ENCODE measurements around the gene PPP1R3G.

PPP1R3G gene

DNA sequence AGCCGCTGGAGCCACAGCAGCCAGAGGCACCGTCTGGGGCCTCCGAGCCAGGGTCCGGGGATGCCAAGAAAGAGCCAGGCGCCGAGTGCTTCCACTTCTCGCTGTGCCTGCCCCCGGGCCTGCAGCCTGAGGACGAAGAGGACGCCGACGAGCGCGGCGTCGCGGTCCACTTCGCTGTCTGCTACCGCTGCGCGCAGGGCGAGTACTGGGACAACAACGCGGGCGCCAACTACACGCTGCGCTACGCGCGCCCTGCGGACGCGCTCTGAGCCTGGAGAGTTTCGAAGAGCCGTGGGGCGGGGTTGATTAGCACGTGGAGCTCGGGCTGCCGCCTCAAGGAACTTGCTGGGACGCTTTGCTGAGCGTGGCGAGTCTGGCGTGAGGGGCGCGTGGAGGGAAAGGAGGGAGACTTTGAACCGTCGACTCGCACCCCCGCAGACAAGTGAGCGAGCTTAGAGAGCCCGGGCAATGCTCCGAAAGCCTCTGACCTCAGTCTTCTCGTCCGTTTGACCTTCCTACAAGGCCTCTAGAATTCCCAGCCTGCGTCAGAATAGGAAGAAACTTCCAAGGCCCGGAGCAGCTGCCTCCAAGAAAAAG lies 1.3 kb downstream of the PPP1R3G start:
- H3K27ac ChIP-seq, result no peak overlapping the region
- no peak for TF ChIP-seq ZFX (IDR thresholded peaks at IDR 0.05)
- TF ChIP-seq, protein P1, sequence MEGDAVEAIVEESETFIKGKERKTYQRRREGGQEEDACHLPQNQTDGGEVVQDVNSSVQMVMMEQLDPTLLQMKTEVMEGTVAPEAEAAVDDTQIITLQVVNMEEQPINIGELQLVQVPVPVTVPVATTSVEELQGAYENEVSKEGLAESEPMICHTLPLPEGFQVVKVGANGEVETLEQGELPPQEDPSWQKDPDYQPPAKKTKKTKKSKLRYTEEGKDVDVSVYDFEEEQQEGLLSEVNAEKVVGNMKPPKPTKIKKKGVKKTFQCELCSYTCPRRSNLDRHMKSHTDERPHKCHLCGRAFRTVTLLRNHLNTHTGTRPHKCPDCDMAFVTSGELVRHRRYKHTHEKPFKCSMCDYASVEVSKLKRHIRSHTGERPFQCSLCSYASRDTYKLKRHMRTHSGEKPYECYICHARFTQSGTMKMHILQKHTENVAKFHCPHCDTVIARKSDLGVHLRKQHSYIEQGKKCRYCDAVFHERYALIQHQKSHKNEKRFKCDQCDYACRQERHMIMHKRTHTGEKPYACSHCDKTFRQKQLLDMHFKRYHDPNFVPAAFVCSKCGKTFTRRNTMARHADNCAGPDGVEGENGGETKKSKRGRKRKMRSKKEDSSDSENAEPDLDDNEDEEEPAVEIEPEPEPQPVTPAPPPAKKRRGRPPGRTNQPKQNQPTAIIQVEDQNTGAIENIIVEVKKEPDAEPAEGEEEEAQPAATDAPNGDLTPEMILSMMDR (conservative IDR thresholded peaks at IDR 0.05), result no peak

DNA sequence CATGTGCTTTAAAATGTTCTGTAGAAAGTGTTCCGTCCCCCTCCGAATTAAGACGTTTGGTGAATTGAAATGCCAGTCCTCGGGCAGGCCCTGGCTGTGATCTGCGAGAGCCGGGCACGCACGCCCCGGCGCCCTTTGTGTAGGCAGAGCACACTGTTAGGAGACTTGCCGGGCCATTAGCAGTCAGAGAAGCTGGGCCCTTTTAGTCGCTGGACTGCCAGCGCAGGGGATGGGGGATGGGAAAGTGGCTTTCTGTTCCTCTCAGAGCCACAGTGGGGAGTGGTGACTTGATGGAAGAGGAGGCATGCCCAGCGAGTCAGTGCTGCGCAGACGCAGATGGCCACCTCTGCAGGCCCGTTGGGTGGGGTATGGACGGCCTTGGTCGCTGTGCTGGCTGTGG lies 2.2 kb downstream of the PPP1R3G start:
- TF ChIP-seq ZFX (IDR thresholded peaks at IDR 0.05), result no peak
- TF ChIP-seq, protein P1 (conservative IDR thresholded peaks at IDR 0.05), result no peak
- no peak overlapping the region for H3K27ac ChIP-seq

DNA sequence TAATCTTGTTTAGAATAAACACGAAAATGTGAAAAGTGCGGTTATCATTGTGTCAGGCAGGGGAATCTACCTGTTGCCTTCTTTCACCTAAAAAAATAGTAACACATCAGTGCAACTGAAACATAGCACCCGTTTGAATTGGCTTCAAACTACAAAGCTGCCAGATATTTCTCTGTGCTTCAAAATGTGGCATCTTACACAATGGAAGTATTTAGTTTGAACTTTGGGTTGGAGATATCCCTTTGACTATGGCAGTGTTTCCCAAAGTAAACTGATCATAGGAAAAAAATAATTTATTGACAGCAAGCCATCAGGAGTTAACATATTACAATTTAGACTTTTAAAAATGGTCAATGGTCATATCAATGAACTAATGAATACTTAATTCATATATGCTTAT lies 3.6 kb downstream of the PPP1R3G start:
- TF ChIP-seq, protein P1 (conservative IDR thresholded peaks at IDR 0.05), result no peak
- TF ChIP-seq ZFX (IDR thresholded peaks at IDR 0.05), result no peak
- no peak overlapping the region for H3K27ac ChIP-seq

DNA sequence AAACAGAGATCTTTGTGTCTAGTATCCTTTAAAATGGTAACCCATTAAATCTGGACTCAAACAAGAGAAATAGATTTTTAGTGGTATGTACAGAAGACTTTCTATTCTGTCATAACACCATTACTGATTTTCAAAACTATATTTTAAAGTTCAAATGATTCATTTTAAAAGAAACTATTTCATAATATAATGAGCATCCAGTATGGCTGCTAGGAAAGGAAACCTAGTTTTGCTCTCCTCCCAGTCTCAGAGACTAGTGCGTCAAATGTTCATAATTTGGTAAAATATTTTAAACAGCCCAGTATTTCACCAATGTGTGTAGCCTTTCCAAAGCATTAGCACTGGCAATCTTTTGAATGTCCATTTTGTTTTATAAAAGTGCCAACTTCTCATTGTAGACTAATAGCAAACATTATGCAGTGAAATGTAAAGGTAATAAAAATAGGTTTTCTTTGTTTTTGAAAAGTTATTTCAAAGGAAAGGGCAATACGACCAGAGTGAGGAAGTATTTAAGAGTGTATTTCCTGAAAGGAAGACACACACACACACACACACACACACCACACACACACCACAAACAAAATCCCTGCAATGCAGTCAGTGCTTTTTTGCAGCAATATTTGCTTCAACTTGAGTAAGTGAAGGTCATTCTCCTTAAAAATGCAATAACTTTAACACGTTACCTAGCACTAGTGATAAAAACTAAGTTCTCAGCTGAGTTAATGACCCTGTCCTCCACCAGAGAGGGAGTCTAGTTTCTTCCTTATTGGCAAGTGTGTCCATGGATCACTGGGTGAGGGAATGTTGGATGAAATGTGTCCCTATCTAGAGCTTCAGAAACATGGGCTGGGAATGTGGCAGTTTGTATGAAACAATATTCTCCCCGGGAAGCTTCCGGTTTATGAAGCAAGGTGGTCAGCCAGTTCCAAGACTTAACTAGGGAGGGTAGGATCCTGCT lies 4.6 kb downstream of the PPP1R3G start:
- H3K27ac ChIP-seq, result no peak overlapping the region
- no peak for TF ChIP-seq ZFX (IDR thresholded peaks at IDR 0.05)
- TF ChIP-seq, protein P1 (conservative IDR thresholded peaks at IDR 0.05), result no peak

DNA sequence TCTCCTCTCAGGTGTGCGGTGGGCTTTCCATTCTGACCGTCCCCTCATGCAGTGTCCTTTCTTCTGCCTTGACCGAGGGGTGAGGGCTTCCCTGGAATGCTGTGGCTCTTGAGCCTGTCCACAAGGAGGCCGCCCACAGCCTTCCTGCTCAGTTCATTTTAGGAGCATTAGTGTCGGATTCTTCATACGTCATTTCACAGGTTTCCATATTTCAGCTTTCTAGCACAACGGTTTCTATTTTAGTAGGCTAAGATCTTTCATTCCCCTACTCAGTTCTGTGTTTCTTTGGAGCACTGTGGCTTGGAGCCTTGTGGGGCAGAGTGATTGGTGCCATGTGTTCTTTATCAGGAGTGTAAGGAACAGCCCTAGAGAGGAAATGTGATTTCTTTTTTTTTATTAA lies 5.5 kb downstream of the PPP1R3G start:
- no peak overlapping the region for H3K27ac ChIP-seq
- TF ChIP-seq ZFX (IDR thresholded peaks at IDR 0.05), result no peak
- TF ChIP-seq, protein P1 (conservative IDR thresholded peaks at IDR 0.05), result no peak

DNA sequence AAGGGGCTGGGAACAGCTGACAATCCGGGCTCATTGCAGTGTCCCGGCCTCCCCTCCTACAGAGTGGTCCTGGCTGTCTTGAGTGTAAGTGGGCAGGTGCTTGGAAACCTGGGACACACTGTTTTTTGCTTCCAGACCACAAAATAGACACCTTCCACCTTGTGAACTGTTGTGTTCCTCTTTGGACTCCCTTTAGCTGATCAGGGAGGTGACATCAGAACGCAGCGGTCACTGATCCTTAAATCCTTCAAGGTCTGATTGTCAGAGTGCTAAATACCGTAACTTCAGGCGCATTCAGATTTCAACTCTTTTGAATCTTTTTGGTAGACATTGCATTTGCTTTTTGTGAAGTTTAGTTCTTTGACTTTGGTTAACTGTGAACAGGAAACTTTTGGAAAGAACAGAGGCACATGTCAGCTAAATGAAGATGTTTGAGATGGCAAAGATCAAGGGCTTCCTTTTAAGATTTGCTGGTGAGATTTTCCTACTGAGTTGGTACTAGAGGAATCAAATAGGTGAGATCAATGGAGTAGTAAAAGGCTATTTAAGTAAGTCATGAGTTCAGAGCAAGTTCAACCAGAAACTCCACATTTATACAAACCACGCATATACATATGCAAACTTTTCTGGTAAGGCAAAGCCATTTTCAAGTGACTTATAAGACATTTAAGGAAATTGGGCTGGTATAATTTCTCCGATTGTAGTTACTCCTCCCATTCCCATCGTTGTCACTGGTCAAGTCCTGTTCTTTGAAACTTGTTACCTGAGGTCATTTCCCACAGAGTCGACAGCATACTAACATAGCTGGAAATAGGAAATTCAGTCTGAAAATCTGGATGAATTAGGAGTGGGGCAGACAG lies 6.3 kb downstream of the PPP1R3G start:
- TF ChIP-seq, protein P1 (conservative IDR thresholded peaks at IDR 0.05), result no peak
- no peak for TF ChIP-seq ZFX (IDR thresholded peaks at IDR 0.05)
- H3K27ac ChIP-seq, result no peak overlapping the region

Measured in C4-2B (cell line).